GM12878 (cell line): ENCODE results near the gene CARD11. TPM values are rescaled to one million over a fixed set of nuclear protein-coding genes. Genes with fewer than 3 reads are reported as not detected.

ENCODE experiments used
- ATF3 ChIP-seq: IDR thresholded peaks from 2 replicates; pipeline ENCODE4 v1.6.1; 2011; ENCODE audit warnings: low read depth, mild to moderate bottlenecking, low read length, moderate library complexity, borderline replicate concordance; ENCODE audit errors: extremely low read depth
- FOS ChIP-seq: IDR thresholded peaks from 3 replicates; pipeline ENCODE4 v1.6.1; 2011; ENCODE audit warnings: borderline replicate concordance; ENCODE audit not compliant: insufficient read length; ENCODE audit errors: extremely low read depth
- IKZF1 ChIP-seq: fragments of 450-650 bp; conservative IDR thresholded peaks from 2 replicates; pipeline ENCODE4 v1.6.1; 2017; ENCODE audit warnings: antibody characterized with exemption, mild to moderate bottlenecking
- IRF3 ChIP-seq: fragments of 450-650 bp; IDR thresholded peaks from 2 replicates; pipeline ENCODE4 v1.6.1; 2014; ENCODE audit warnings: mild to moderate bottlenecking
- MYB ChIP-seq: fragments of 150-350 bp; IDR thresholded peaks from 2 replicates; pipeline ENCODE4 v1.6.1; 2014; ENCODE audit warnings: mild to moderate bottlenecking, low read depth, low read length, borderline replicate concordance
- MYC ChIP-seq: IDR thresholded peaks from 2 replicates; pipeline ENCODE4 v1.6.1; 2011; ENCODE audit warnings: mild to moderate bottlenecking, low read length, moderate library complexity, inconsistent platforms; ENCODE audit not compliant: insufficient read depth, insufficient replicate concordance, insufficient read length, severe bottlenecking
- NBN ChIP-seq: fragments of 450-650 bp; IDR thresholded peaks from 2 replicates; pipeline ENCODE4 v1.6.1; 2016
- NFYA ChIP-seq: IDR thresholded peaks from 2 replicates; pipeline ENCODE4 v1.6.1; 2011; ENCODE audit warnings: low read depth, mild to moderate bottlenecking, low read length, improper control_type of control experiment, borderline replicate concordance
- NKRF ChIP-seq: fragments of 450-650 bp; conservative IDR thresholded peaks from 2 replicates; pipeline ENCODE4 v1.6.1; 2017; ENCODE audit warnings: mild to moderate bottlenecking, moderate library complexity
- RB1 ChIP-seq: fragments of 450-650 bp; formaldehyde crosslinking; IDR thresholded peaks from 2 replicates; pipeline ENCODE4 v1.6.1; 2017; ENCODE audit warnings: mild to moderate bottlenecking, borderline replicate concordance
- RBBP5 ChIP-seq: fragments of 200-600 bp; sonication (generic); conservative IDR thresholded peaks from 2 replicates; pipeline ENCODE4 v1.6.1; 2016
- SMAD5 ChIP-seq: IDR thresholded peaks from 2 replicates; pipeline ENCODE4 v1.6.1; 2016; ENCODE audit warnings: antibody characterized with exemption, low read depth
- SRF ChIP-seq, 2 experiments: IDR thresholded peaks; 2 replicates each; pipeline ENCODE4 v1.6.1; 2011; ENCODE audit warnings: low read depth in 2 of 2, low read length in 2 of 2, mild to moderate bottlenecking in 1 of 2, moderate library complexity in 1 of 2
- STAT3 ChIP-seq: IDR thresholded peaks from 2 replicates; pipeline ENCODE4 v1.6.1; 2011; ENCODE audit warnings: low read depth, low read length, improper control_type of control experiment
- SUZ12 ChIP-seq: fragments of 200-600 bp; sonication (generic); IDR thresholded peaks from one replicate; pipeline ENCODE4 v1.6.1; 2018; ENCODE audit warnings: antibody characterized with exemption, mild to moderate bottlenecking; ENCODE audit not compliant: unreplicated experiment
- TCF3 ChIP-seq: IDR thresholded peaks from 2 replicates; pipeline ENCODE4 v1.6.1; 2012; ENCODE audit warnings: low read depth, mild to moderate bottlenecking, low read length, borderline replicate concordance; ENCODE audit not compliant: insufficient read depth
- USF2 ChIP-seq: IDR thresholded peaks from 2 replicates; pipeline ENCODE4 v1.6.1; 2011; ENCODE audit warnings: low read depth, low read length, improper control_type of control experiment, borderline replicate concordance
- ZNF622 ChIP-seq: fragments of 450-650 bp; IDR thresholded peaks from 2 replicates; pipeline ENCODE4 v1.6.1; 2017; ENCODE audit warnings: mild to moderate bottlenecking, inconsistent platforms
- polyA plus RNA-seq, 11 experiments: library from polyadenylated mRNA; depleted of rRNA in 4 of 11; unstranded in 6 of 11; stranded (reverse) in 5 of 11; fragments of >200 nt; fragmentation: Nextera tagmentation in 4 of 11; fragmentation: Illumina TruSeq in 1 of 11; extraction: Ambion mirVana in 4 of 11; extraction: Trizol in 1 of 11; gene quantifications; 1 replicate in 1 of 11; 2 replicates in 10 of 11; pipeline versions ENCODE4 v1.2.1 to v1.2.3, GENCODE V29; 2011 to 2016; ENCODE audit warnings: inconsistent platforms in 2 of 11, missing spikeins in 2 of 11, low read depth in 1 of 11
- total RNA-seq, 4 experiments: library from RNA; depleted of rRNA in 3 of 4; stranded (reverse); fragments of >200 nt in 3 of 4; fragmentation: Illumina TruSeq in 1 of 4; extraction: Trizol in 1 of 4; gene quantifications; 2 replicates each; pipeline versions ENCODE4 v1.2.1 to v1.2.3, GENCODE V29; 2013 to 2021
- TF ChIP-seq, protein P1 (sequence below): fragments of 150-350 bp; IDR thresholded peaks from 2 replicates; pipeline ENCODE4 v1.6.1; 2014; ENCODE audit warnings: mild to moderate bottlenecking, low read depth, low read length
- TF ChIP-seq, protein P2 (sequence below): IDR thresholded peaks from 2 replicates; pipeline ENCODE4 v1.6.1; 2012; ENCODE audit warnings: improper control_type of control experiment, low read depth, low read length; ENCODE audit not compliant: insufficient replicate concordance

The CARD11 gene
- total and polyA plus RNA-seq, 10 of the 15 experiments (the other 5 are each of a cell fraction or from before 2014, with no cell fraction given) = 0.27 to 72.0 (median 28.4) TPM

DNA sequence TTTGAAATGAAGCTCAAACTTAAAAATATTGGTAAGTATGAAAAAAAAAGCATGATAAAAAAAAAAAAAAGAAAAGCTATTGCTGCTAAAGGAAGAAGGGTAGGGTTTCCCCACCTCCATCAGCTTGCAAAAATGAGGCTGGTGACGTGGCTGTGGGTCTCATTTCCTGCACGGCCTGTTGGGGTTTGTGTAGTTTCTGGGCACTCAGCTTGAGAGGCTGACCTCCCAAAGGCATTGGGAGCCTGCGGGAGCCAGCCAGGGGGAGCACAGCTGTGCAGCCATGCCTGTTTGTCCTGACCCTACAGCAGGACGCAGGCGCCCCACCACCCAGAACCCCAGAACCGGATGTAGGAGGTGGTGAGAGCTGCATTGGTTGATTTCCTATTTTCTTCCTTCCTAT, 48.8 kb upstream of the CARD11 start (continued):
- TF ChIP-seq USF2 (no peak), RBBP5 (no peak), MYB (no peak), NKRF (no peak), IKZF1 (peak; percentile 51), NFYA (no peak), SMAD5 (no peak), RB1 (no peak), ZNF622 (no peak), MYC (no peak), ATF3 (no peak), TCF3 (no peak), IRF3 (no peak), SRF (IDR thresholded peaks at IDR 0.05; ENCODE audit: low read depth in 2 of 2, low read length in 2 of 2) (no peak), SUZ12 (no peak), FOS (no peak), NBN (no peak), STAT3 (no peak)
- TF ChIP-seq, protein P1, sequence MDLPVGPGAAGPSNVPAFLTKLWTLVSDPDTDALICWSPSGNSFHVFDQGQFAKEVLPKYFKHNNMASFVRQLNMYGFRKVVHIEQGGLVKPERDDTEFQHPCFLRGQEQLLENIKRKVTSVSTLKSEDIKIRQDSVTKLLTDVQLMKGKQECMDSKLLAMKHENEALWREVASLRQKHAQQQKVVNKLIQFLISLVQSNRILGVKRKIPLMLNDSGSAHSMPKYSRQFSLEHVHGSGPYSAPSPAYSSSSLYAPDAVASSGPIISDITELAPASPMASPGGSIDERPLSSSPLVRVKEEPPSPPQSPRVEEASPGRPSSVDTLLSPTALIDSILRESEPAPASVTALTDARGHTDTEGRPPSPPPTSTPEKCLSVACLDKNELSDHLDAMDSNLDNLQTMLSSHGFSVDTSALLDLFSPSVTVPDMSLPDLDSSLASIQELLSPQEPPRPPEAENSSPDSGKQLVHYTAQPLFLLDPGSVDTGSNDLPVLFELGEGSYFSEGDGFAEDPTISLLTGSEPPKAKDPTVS = no peak
- TF ChIP-seq, protein P2, sequence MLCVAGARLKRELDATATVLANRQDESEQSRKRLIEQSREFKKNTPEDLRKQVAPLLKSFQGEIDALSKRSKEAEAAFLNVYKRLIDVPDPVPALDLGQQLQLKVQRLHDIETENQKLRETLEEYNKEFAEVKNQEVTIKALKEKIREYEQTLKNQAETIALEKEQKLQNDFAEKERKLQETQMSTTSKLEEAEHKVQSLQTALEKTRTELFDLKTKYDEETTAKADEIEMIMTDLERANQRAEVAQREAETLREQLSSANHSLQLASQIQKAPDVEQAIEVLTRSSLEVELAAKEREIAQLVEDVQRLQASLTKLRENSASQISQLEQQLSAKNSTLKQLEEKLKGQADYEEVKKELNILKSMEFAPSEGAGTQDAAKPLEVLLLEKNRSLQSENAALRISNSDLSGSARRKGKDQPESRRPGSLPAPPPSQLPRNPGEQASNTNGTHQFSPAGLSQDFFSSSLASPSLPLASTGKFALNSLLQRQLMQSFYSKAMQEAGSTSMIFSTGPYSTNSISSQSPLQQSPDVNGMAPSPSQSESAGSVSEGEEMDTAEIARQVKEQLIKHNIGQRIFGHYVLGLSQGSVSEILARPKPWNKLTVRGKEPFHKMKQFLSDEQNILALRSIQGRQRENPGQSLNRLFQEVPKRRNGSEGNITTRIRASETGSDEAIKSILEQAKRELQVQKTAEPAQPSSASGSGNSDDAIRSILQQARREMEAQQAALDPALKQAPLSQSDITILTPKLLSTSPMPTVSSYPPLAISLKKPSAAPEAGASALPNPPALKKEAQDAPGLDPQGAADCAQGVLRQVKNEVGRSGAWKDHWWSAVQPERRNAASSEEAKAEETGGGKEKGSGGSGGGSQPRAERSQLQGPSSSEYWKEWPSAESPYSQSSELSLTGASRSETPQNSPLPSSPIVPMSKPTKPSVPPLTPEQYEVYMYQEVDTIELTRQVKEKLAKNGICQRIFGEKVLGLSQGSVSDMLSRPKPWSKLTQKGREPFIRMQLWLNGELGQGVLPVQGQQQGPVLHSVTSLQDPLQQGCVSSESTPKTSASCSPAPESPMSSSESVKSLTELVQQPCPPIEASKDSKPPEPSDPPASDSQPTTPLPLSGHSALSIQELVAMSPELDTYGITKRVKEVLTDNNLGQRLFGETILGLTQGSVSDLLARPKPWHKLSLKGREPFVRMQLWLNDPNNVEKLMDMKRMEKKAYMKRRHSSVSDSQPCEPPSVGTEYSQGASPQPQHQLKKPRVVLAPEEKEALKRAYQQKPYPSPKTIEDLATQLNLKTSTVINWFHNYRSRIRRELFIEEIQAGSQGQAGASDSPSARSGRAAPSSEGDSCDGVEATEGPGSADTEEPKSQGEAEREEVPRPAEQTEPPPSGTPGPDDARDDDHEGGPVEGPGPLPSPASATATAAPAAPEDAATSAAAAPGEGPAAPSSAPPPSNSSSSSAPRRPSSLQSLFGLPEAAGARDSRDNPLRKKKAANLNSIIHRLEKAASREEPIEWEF = no peak
